ENCODE results near the gene KIF22. TPM values are rescaled to one million over a fixed set of nuclear protein-coding genes. Genes with fewer than 3 reads are reported as not detected.

The KIF22 gene
- total RNA-seq, 6 experiments from 2014 or later = 26.4 to 50.3 (median 48.9) TPM

GRCh38 chr16:29852654-29853053 is 62.1 kb downstream of the KIF22 start:
- DNase-seq = peak; percentile 50
- Mint-ChIP-seq H3K27ac (no peak overlapping the region), H3K36me3 (ENCODE audit: low read depth) (peaks cover 16% of the 10 kb centered on the region)

DNA sequence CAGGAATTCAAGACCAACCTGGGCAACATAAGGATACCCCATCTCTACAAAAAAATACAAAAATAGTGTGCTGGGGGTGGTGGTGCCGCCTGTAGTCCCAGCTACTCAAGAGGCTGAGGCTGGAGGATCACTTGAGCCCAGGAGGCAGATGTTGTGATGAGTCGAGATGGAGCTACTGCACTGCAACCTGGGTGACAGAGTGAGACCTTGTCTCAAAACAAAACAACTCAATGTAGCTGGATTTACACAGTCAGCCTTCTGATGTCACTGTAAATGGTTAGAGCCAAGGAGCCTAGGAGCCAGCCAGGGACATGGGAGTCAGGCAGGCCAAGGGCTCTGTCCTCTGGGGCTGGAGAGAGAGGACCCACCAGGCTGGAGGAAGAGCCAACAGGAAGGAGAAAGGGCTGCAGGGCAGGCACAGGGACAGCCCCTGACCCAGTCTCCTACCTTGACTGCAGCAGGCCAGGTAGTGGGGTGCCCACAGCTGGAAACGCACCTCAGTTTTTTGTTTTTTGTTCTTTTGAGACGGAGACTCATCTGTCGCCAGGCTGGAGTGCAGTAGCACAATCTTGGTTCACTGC is 64.1 kb downstream of the KIF22 start:
- Mint-ChIP-seq H3K36me3 (ENCODE audit: low read depth) (peaks cover 20% of the 10 kb centered on the region), H3K27ac (no peak overlapping the region), H3K4me3 (no peak overlapping the region), H3K4me1 (ENCODE audit: low read depth) (peaks cover 18% of the 10 kb centered on the region), H3K27me3 (ENCODE audit: insufficient read depth) (peaks cover 4% of the 10 kb centered on the region), H3K9me3 (no peaks in the 10 kb centered on the region)
- 0 out of 2 replicates have a peak, but pooled peaks have one; percentile 2 for TF ChIP-seq CTCF (IDR thresholded peaks at IDR 0.05)
- DNase-seq = peak; percentile 11

More at GRCh38 chr16:29852654-29853053, 62.1 kb downstream of the KIF22 start:
- Mint-ChIP-seq H3K4me3 (no peak overlapping the region), H3K4me1 (ENCODE audit: low read depth) (peaks cover 13% of the 10 kb centered on the region), H3K27me3 (ENCODE audit: insufficient read depth) (peaks cover 8% of the 10 kb centered on the region), H3K9me3 (no peaks in the 10 kb centered on the region)
- TF ChIP-seq CTCF (IDR thresholded peaks at IDR 0.05) = no peak

Other genes with a start within 250 kb of the KIF22 start
- gene SPN, start 127.5 kb upstream of the KIF22 start, total RNA-seq (2021; fragmentation: NEBNext Ultra II Directional; extraction: Animal tissue kit (Norgen Biotek cat#: 25700)) = under 1 TPM in 5 of 6 experiments, not detected in 1; 0.06 to 0.20 (median 0.12) TPM
- gene QPRT, start 111.6 kb upstream of the KIF22 start, total RNA-seq (2021; fragmentation: NEBNext Ultra II Directional; extraction: Animal tissue kit (Norgen Biotek cat#: 25700)) = 10 to 100 TPM in 3 of 6 experiments, 1 to 10 TPM in 3; 3.0 to 12.4 (median 10.3) TPM
- gene C16orf54, start 44.8 kb upstream of the KIF22 start, total RNA-seq (2021; fragmentation: NEBNext Ultra II Directional; extraction: Animal tissue kit (Norgen Biotek cat#: 25700)) = not detected
- gene ZG16, start 12.5 kb upstream of the KIF22 start, total RNA-seq (2021; fragmentation: NEBNext Ultra II Directional; extraction: Animal tissue kit (Norgen Biotek cat#: 25700)) = not detected
- gene MAZ, start 15.8 kb downstream of the KIF22 start, total RNA-seq (2021; fragmentation: NEBNext Ultra II Directional; extraction: Animal tissue kit (Norgen Biotek cat#: 25700)) = 100 to 1,000 TPM; 148 to 178 (median 165) TPM
- 1 to 10 TPM; 2.9 to 4.3 (median 3.6) TPM for gene PRRT2, start 21.4 kb downstream of the KIF22 start, total RNA-seq (2021; fragmentation: NEBNext Ultra II Directional; extraction: Animal tissue kit (Norgen Biotek cat#: 25700))
- 10 to 100 TPM; 12.9 to 19.2 (median 17.7) TPM for gene PAGR1, start 25.4 kb downstream of the KIF22 start, total RNA-seq (2021; fragmentation: NEBNext Ultra II Directional; extraction: Animal tissue kit (Norgen Biotek cat#: 25700))
- gene MVP, start 29.7 kb downstream of the KIF22 start, total RNA-seq (2021; fragmentation: NEBNext Ultra II Directional; extraction: Animal tissue kit (Norgen Biotek cat#: 25700)) = 100 to 1,000 TPM; 234 to 296 (median 268) TPM
- 100 to 1,000 TPM in 3 of 6 experiments, 10 to 100 TPM in 3; 82.6 to 115 (median 94.7) TPM for gene CDIPT, start 72.5 kb downstream of the KIF22 start, total RNA-seq (2021; fragmentation: NEBNext Ultra II Directional; extraction: Animal tissue kit (Norgen Biotek cat#: 25700))
- gene SEZ6L2, start 108.8 kb downstream of the KIF22 start, total RNA-seq (2021; fragmentation: NEBNext Ultra II Directional; extraction: Animal tissue kit (Norgen Biotek cat#: 25700)) = 1 to 10 TPM; 1.5 to 4.5 (median 3.9) TPM
- 10 to 100 TPM in 4 of 6 experiments, 1 to 10 TPM in 2; 5.1 to 15.9 (median 14.1) TPM for gene ASPHD1, start 109.7 kb downstream of the KIF22 start, total RNA-seq (2021; fragmentation: NEBNext Ultra II Directional; extraction: Animal tissue kit (Norgen Biotek cat#: 25700))
- gene KCTD13, start 135.5 kb downstream of the KIF22 start, total RNA-seq (2021; fragmentation: NEBNext Ultra II Directional; extraction: Animal tissue kit (Norgen Biotek cat#: 25700)) = 10 to 100 TPM; 13.9 to 17.0 (median 16.1) TPM
- 100 to 1,000 TPM; 105 to 122 (median 110) TPM for gene TMEM219, start 171.3 kb downstream of the KIF22 start, total RNA-seq (2021; fragmentation: NEBNext Ultra II Directional; extraction: Animal tissue kit (Norgen Biotek cat#: 25700))
- 10 to 100 TPM; 50.4 to 56.9 (median 53.0) TPM for gene TAOK2, start 183.1 kb downstream of the KIF22 start, total RNA-seq (2021; fragmentation: NEBNext Ultra II Directional; extraction: Animal tissue kit (Norgen Biotek cat#: 25700))
- gene HIRIP3, start 204.9 kb downstream of the KIF22 start, total RNA-seq (2021; fragmentation: NEBNext Ultra II Directional; extraction: Animal tissue kit (Norgen Biotek cat#: 25700)) = 10 to 100 TPM in 5 of 6 experiments, 1 to 10 TPM in 1; 9.8 to 14.4 (median 13.4) TPM
- gene INO80E, start 205.5 kb downstream of the KIF22 start, total RNA-seq (2021; fragmentation: NEBNext Ultra II Directional; extraction: Animal tissue kit (Norgen Biotek cat#: 25700)) = 10 to 100 TPM; 61.0 to 77.4 (median 73.8) TPM
- gene DOC2A, start 220.3 kb downstream of the KIF22 start, total RNA-seq (2021; fragmentation: NEBNext Ultra II Directional; extraction: Animal tissue kit (Norgen Biotek cat#: 25700)) = under 1 TPM in 2 of 6 experiments, not detected in 4; 0.19 to 0.30 TPM
- not detected for gene C16orf92, start 232.4 kb downstream of the KIF22 start, total RNA-seq (2021; fragmentation: NEBNext Ultra II Directional; extraction: Animal tissue kit (Norgen Biotek cat#: 25700))
- gene TLCD3B, start 240.5 kb downstream of the KIF22 start, total RNA-seq (2021; fragmentation: NEBNext Ultra II Directional; extraction: Animal tissue kit (Norgen Biotek cat#: 25700)) = under 1 TPM in 4 of 6 experiments, not detected in 2; 0.28 to 0.39 (median 0.33) TPM

All from HFFc6 (cell line).